Astrocyte of the spinal cord (primary cell): ENCODE measurements around the gene TXNRD2.

ENCODE experiments used
- DNase-seq: peaks from one replicate; pipeline ENCODE4 v3.0.0; 2011; ENCODE audit warnings: low read depth, low spot score
- H3K4me3 ChIP-seq: 2 replicates; pipeline ENCODE4 v1.5.1; 2011; ENCODE audit warnings: low read depth, mild to moderate bottlenecking, low read length, moderate library complexity
- CTCF ChIP-seq: IDR thresholded peaks from 2 replicates; pipeline ENCODE4 v1.5.1; 2012; ENCODE audit warnings: low read depth, mild to moderate bottlenecking, low read length, inconsistent platforms
- in situ Hi-C: cut with HindIII; loops from 2 replicates; pipeline ENCODE4 v1.10.0; 2017; ENCODE audit warnings: low sequenced_read_pairs

Gene TXNRD2

GRCh38 chr22:19984201-19984753 lies 42.7 kb upstream of the TXNRD2 start:
- peak; percentile 74 for DNase-seq
- H3K4me3 ChIP-seq: no peak overlapping the region
- no peak for TF ChIP-seq CTCF
- in situ Hi-C loops: no loop called here

- no peak overlapping the region for H3K4me3 ChIP-seq
- no peak for TF ChIP-seq CTCF
- DNase-seq: no peak
- in situ Hi-C loops: no loop called here
These were observed 42.1 kb upstream of the TXNRD2 start for GRCh38 chr22:19983741-19984140.

GRCh38 chr22:19982991-19983578 lies 41.5 kb upstream of the TXNRD2 start:
- H3K4me3 ChIP-seq: no peak overlapping the region
- no peak for TF ChIP-seq CTCF
- in situ Hi-C loops: no loop called here
- DNase-seq: no peak

- in situ Hi-C loops: no loop called here
- H3K4me3 ChIP-seq: no peak overlapping the region
- TF ChIP-seq CTCF: no peak
- DNase-seq: no peak
These were observed 40.6 kb upstream of the TXNRD2 start for GRCh38 chr22:19981961-19982920.

- H3K4me3 ChIP-seq: no peak overlapping the region
- in situ Hi-C loops: no loop called here
- no peak for DNase-seq
- no peak for TF ChIP-seq CTCF
These were observed 39.7 kb upstream of the TXNRD2 start for GRCh38 chr22:19981171-19981960.

- no peak for TF ChIP-seq CTCF
- H3K4me3 ChIP-seq: no peak overlapping the region
- no peak for DNase-seq
- in situ Hi-C loops: no loop called here
These were observed 39.1 kb upstream of the TXNRD2 start for GRCh38 chr22:19980766-19981165.
